Measurements from ENCODE around the gene DNAI4. TPM values are rescaled to one million over a fixed set of nuclear protein-coding genes. Genes with fewer than 3 reads are reported as not detected.

The DNAI4 gene
- polyA plus RNA-seq, 1 of the 3 experiments (the other 2 are of a cell fraction) = 1.3 TPM

- no peak for TF ChIP-seq USF1 (IDR thresholded peaks at IDR 0.05; ENCODE audit: borderline replicate concordance, low read depth)
- peak; percentile 63; the same call in 1 of the 2 replicates for TF ChIP-seq FOSL2 (IDR thresholded peaks at IDR 0.05; ENCODE audit: borderline replicate concordance, low read depth)
- TF ChIP-seq JUND (IDR thresholded peaks at IDR 0.05) = peak; percentile 41; the same call in 1 of the 2 replicates
- no peak for TF ChIP-seq YY1 (IDR thresholded peaks at IDR 0.05; ENCODE audit: low read depth)
- no peak for TF ChIP-seq FOXJ3 (CRISPR knock-in tag; IDR thresholded peaks at IDR 0.05)
- no peak for TF ChIP-seq CTCF (IDR thresholded peaks at IDR 0.05)
- no peak for TF ChIP-seq EZH2phosphoT487 (IDR thresholded peaks at IDR 0.05; ENCODE audit: borderline replicate concordance, low read depth)
- 0 out of 2 replicates have a peak, but pooled peaks have one; percentile 20 for TF ChIP-seq SIN3A (IDR thresholded peaks at IDR 0.05; ENCODE audit: borderline replicate concordance, low read depth, low read length)
- no peak for TF ChIP-seq TAF1 (IDR thresholded peaks at IDR 0.05; ENCODE audit: borderline replicate concordance, low read depth, low read length)
- no peak for TF ChIP-seq NFIC (IDR thresholded peaks at IDR 0.05; ENCODE audit: borderline replicate concordance)
- TF ChIP-seq, protein P1, sequence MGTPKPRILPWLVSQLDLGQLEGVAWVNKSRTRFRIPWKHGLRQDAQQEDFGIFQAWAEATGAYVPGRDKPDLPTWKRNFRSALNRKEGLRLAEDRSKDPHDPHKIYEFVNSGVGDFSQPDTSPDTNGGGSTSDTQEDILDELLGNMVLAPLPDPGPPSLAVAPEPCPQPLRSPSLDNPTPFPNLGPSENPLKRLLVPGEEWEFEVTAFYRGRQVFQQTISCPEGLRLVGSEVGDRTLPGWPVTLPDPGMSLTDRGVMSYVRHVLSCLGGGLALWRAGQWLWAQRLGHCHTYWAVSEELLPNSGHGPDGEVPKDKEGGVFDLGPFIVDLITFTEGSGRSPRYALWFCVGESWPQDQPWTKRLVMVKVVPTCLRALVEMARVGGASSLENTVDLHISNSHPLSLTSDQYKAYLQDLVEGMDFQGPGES (IDR thresholded peaks at IDR 0.05; ENCODE audit: low read depth, low read length) = no peak
- no peak for TF ChIP-seq NRF1 (IDR thresholded peaks at IDR 0.05; ENCODE audit: low read depth, low read length)
- TF ChIP-seq FOXM1 (IDR thresholded peaks at IDR 0.05; ENCODE audit: low read depth) = no peak
- no peak for TF ChIP-seq RFX5 (IDR thresholded peaks at IDR 0.05; ENCODE audit: low read length)
- TF ChIP-seq, protein P2, sequence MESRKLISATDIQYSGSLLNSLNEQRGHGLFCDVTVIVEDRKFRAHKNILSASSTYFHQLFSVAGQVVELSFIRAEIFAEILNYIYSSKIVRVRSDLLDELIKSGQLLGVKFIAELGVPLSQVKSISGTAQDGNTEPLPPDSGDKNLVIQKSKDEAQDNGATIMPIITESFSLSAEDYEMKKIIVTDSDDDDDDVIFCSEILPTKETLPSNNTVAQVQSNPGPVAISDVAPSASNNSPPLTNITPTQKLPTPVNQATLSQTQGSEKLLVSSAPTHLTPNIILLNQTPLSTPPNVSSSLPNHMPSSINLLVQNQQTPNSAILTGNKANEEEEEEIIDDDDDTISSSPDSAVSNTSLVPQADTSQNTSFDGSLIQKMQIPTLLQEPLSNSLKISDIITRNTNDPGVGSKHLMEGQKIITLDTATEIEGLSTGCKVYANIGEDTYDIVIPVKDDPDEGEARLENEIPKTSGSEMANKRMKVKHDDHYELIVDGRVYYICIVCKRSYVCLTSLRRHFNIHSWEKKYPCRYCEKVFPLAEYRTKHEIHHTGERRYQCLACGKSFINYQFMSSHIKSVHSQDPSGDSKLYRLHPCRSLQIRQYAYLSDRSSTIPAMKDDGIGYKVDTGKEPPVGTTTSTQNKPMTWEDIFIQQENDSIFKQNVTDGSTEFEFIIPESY (IDR thresholded peaks at IDR 0.05; ENCODE audit: borderline replicate concordance, low read depth) = no peak
- no peak for TF ChIP-seq MXI1 (IDR thresholded peaks at IDR 0.05; ENCODE audit: low read depth, low read length)
- TF ChIP-seq PBX3 (IDR thresholded peaks at IDR 0.05) = no peak
- TF ChIP-seq TCF12 (IDR thresholded peaks at IDR 0.05) = 0 out of 2 replicates have a peak, but pooled peaks have one; percentile 8
- no peak for TF ChIP-seq EP300 (IDR thresholded peaks at IDR 0.05; ENCODE audit: borderline replicate concordance in 1 of 2, low read depth in 1 of 2, low read length in 1 of 2)
Observed at GRCh38 chr1:66944330-66945274, 19.9 kb upstream of the DNAI4 start (continued).
